ELF-1 (cell line): ENCODE results near the gene PHLDA2.

ENCODE experiments used
- DNase-seq: peaks from one replicate; pipeline ENCODE4 v3.0.0-alpha.2; 2016; ENCODE audit warnings: low read depth, low spot score

PHLDA2 gene

GRCh38 chr11:2929950-2930703 is 907 bp upstream of the PHLDA2 start:
- DNase-seq: peak; percentile 87

GRCh38 chr11:2929531-2929949 is 320 bp upstream of the PHLDA2 start:
- no peak for DNase-seq

DNA sequence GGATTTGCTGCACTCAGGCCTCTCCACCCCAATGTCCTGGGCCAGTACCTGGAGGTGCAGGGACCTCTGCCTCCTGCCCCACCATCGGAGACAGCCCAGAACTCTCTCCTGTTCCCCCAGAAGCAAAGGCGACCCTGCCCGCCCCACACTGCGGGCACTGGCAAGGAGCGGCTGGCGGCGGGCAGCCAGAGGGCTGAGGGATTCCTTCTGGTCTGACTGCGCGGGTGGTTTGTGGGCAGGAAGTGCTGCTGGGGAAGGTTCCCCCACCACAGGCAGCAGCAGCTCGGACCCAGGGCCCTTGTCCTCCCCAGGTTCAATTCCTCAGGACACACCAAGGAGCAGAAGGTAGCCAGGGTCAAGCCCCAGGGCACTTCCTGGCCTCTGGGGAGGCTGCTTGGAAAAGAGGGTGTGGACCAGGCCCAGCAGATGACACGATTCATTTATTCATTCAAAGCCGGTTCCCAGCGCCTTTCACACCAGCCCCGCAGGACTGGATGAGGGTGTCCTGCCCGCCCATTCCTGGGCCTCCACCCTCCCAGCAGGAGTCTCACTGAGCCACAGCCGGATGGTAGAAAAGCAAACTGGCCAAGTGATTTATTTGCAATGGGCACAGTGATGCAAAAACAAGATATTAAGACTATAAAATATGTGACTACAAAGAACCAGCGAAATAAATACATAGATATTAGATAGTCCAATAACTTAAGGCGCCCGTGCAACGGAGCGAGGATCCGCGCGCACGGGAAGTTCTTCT is 1.2 kb downstream of the PHLDA2 start:
- no peak for DNase-seq

GRCh38 chr11:2927121-2927800 is 2.0 kb downstream of the PHLDA2 start:
- no peak for DNase-seq

DNA sequence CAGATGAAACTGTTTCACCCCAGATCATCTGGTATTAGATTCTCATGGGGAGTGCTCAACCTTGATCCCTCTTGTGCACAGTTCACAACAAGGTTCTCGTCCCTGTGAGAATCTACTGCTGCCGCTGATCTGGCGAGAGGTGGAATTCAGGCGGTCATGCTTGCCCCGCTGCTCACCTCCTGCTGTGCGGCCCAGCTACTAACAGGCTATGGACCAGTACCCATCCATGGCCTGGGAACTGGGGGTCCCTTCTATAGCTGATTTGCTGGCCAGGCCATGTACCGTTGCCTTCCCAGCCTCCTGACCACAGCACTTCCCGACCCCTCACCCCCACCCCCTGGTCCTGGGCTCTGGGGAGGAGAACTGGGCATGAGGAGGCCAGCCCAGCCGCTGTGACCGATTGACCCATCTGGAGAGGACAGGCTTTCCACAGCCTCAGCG is 2.6 kb downstream of the PHLDA2 start:
- DNase-seq: no peak

GRCh38 chr11:2924821-2925675 is 4.2 kb downstream of the PHLDA2 start:
- no peak for DNase-seq

DNA sequence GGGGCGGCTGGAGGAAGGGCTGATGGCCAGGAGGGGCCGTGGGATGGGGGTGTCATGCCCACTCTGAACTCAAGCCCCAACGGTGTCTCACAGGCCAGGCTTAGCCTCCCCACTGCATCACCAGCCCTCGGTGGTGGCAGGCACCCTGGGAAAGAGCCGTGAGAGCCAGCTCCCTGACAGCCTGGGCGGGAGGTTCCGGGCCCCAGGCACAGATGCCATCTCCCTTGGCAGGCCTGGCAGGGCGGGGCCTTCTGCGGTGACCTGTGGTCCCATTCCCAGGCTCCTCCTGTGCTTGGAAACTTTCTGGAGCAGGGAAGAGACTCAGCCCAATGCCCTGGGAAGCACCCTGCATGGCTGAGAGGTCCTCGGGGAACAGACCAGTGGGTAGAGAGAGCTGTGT is 4.8 kb downstream of the PHLDA2 start:
- no peak for DNase-seq

- DNase-seq: no peak
Observed at GRCh38 chr11:2923446-2924375, 5.5 kb downstream of the PHLDA2 start.

DNA sequence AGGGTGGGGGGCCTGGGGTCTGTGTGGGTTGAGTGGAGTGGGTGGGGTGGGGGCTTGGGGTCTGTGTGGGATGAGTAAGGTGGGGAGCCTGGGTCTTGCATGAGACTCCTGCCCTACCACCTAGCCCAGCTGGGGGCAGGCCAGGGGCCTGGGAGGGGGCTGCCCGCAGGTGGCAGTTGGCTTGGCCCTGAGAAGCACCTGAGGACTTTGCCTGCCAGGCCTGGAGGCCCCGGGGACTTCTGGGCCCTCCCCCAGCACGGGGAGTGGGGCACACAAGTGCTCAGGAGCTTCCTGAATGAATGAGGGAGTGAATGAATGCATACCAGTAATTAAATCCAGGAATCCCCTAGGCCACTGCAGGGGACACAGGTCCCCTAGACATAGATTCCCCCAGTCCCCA is 6.6 kb downstream of the PHLDA2 start:
- no peak for DNase-seq

DNA sequence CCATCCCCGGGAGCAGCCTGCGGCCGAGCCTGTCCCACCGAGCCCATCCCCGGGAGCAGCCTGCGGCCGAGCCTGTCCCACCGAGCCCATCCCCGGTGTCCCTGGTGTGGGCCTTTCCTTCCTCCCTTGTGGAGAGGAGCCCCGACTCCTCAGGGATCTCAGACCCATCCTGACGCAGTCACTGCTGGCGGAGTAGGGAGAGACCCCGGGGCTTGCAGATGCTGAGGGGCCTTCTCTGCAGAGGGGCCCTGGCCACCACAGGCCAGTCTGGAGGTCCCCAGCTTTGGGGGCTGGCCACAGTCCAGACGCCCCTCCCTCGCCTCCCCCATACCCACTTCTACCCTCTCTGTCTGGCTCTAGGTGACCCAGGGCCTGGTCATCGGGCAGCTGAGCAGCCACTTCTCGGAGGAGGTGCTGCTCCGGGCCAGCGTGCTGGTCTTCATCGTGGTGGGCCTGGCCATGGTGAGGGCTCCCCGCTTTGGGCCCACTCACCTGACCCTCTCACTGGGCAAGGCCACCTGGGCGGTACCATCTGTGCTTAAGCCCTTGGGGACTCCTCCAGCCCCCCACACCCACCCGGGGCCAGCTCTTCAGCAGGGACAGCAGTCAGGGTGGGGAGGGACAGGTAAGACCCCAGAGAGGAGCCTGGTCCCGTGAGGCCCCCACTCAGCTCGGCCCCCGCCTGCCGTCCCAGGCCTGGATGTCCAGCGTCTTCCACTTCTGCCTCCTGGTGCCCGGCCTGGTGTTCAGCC is 7.3 kb downstream of the PHLDA2 start:
- no peak for DNase-seq

DNA sequence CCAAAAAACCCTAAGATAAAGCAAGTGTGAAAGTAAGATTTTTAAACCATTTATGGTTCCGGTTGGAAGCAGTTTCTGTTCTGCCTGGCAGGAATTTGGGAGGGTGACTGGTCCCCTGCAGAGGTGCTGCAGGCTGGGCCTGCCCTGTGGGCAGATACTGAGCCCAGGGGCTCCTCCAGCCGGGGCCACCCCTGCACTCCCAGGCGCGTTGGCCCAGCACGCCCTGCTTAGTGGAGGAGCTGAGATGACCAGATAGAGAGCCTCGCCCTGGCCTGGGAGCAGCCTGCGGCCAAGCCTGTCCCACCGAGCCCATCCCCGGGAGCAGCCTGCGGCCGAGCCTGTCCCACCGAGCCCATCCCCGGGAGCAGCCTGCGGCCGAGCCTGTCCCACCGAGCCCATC is 8.0 kb downstream of the PHLDA2 start:
- no peak for DNase-seq

GRCh38 chr11:2920343-2920742 is 8.9 kb downstream of the PHLDA2 start:
- DNase-seq: no peak

DNA sequence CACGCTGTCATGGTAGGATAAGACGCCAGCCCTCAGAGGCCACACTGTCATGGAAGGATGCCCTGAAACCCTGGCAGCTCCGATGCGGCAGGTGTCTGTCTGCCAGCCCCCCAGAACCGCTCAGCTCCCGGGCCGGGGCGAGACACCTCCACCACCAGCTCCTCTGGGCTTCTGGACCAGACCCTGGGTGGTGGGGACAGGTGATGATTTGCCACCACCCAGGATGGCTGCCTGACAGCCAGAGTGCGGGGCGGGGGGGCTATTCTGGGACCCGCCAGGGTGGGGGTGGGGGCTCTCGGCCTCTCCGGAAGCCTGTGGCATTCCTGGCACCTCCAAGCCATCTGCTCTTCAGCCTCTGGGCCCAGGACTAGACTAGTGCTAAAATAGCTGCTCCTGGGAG is 9.4 kb downstream of the PHLDA2 start:
- no peak for DNase-seq

DNA sequence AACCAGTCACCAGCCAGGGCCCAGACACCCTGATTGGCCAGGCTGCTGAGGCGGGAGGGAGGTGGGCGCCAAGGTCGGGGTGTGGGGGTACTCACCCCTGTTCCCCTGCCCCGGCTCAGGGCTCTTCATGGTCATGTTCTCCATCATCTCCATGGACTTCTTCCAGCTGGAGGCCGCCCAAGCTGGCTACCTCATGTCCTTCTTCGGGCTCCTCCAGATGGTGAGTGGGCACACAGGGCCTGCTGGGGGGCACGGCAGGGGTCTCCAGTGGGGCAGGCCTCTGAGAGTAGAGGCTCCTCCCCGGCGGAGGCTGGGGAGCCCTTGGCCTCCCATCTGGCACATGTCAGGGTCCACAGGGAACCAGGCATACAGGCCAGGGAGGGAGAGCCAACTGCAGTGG is 10.0 kb downstream of the PHLDA2 start:
- no peak for DNase-seq

GRCh38 chr11:2917842-2918490 is 11.3 kb downstream of the PHLDA2 start:
- DNase-seq: no peak

DNA sequence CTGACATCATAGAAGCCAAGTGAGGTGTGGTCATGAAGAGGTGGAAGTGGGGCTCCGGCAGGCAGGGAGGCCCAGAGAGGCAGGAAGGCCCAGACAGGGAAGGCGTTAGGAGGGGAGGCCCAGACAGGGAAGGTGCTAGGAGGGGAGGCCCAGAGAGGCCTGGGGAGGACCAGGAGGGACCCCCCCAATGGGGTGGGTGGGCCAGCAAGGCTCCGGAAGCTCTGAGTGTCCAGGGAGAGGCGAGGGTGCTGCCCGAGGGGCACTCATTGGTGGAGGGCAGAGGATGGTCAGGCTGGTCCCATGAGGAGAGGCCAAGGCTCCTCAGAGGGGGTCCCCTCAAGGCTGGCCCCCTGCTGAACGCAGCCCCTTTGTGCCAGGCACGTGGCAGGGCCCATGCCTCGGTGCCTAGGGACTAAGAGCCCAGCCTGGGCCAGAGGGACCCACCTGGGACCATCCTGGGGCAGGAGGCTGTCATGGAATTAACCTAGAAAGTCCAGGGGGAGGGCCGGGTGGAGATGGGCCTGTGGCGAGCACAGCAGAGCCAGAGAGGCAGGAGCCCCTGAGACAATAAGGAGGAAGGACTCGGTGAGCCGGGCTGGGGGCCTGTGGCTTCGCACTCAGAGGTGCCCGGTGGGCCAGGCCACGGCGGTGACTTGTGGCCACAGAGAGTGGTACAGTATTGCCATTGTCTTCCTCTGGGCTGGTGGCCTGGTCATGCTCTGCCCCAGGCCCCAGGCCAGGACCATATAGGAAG is 12.2 kb downstream of the PHLDA2 start:
- no peak for DNase-seq

GRCh38 chr11:2916114-2916891 is 12.9 kb downstream of the PHLDA2 start:
- DNase-seq: no peak

DNA sequence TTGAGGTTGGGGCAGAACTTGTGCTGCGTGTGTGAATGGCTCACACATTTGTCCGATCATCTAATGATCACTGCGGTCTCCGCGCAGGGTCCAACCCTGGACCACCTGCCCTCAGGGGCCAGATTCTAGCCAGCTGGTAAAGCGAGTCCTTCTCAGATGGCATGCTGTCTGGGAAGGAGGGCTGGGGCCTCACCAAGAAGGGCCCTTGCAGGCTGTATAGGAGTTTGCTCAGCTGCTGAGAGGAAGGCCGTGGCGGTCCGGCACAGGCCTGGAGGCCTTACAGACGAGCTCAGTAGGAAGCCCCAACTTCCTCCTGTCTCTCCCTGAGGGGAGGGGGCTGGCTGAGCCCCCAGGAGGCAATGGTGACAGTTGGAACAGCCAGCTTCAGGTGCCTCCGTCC is 13.7 kb downstream of the PHLDA2 start:
- no peak for DNase-seq
